Fibroblast of skin of right quadriceps (primary cell): ENCODE results near the gene PLAAT1.

Experiments used
- DNase-seq: peaks from one replicate; pipeline ENCODE4 v3.0.0-alpha.2; 2013

PLAAT1 gene

GRCh38 chr3:193253986-193254660 is 13.1 kb downstream of the PLAAT1 start:
- no peak for DNase-seq

- no peak for DNase-seq
Measured at GRCh38 chr3:193261970-193262369, 20.9 kb downstream of the PLAAT1 start.

GRCh38 chr3:193262707-193263106 is 21.7 kb downstream of the PLAAT1 start:
- no peak for DNase-seq

- DNase-seq = no peak
Measured at GRCh38 chr3:193269343-193270028, 28.5 kb downstream of the PLAAT1 start.

GRCh38 chr3:193270451-193270850 is 29.4 kb downstream of the PLAAT1 start:
- no peak for DNase-seq

- DNase-seq = no peak
Measured at GRCh38 chr3:193271101-193271840, 30.2 kb downstream of the PLAAT1 start.

GRCh38 chr3:193292386-193292785 is 51.4 kb downstream of the PLAAT1 start:
- DNase-seq = no peak

GRCh38 chr3:193295985-193296384 is 55.0 kb downstream of the PLAAT1 start:
- DNase-seq = no peak

GRCh38 chr3:193297421-193297820 is 56.4 kb downstream of the PLAAT1 start:
- peak; percentile 4 for DNase-seq

- DNase-seq = no peak
Measured at GRCh38 chr3:193301433-193301832, 60.4 kb downstream of the PLAAT1 start.

GRCh38 chr3:193305356-193305755 is 64.3 kb downstream of the PLAAT1 start:
- no peak for DNase-seq

GRCh38 chr3:193310914-193311723 is 70.1 kb downstream of the PLAAT1 start:
- DNase-seq = no peak

- DNase-seq = no peak
Measured at GRCh38 chr3:193313061-193313958, 72.3 kb downstream of the PLAAT1 start.

GRCh38 chr3:193314161-193314560 is 73.1 kb downstream of the PLAAT1 start:
- no peak for DNase-seq

- no peak for DNase-seq
Measured at GRCh38 chr3:193317682-193318300, 76.8 kb downstream of the PLAAT1 start.
